HG03060 (cell line): ENCODE data around the gene ZFAND2A.
"Not testable (repeated sequence)": the region's sequence is repeated elsewhere in the genome, so short reads cannot be mapped to it uniquely, and the experiment has no call there.

ENCODE experiments used
- ATAC-seq: cut with Tn5 transposase; IDR thresholded peaks from one replicate; pipeline ENCODE4 v1.9.1; 2021; ENCODE audit warnings: low read depth, moderate number of reproducible peaks; ENCODE audit not compliant: unreplicated experiment

ZFAND2A gene

GRCh38 chr7:1159891-1160669 is at the start of gene ZFAND2A:
ZFAND2A (minus strand) TSS chr7:1160196; CDS start chr7:1158212, 1,984 bp downstream.
- peak; percentile 82 for ATAC-seq

- ATAC-seq, result no peak
Observed at GRCh38 chr7:1209097-1209496, 49.1 kb upstream of the ZFAND2A start.

GRCh38 chr7:1205742-1206141 is 45.7 kb upstream of the ZFAND2A start:
- ATAC-seq, result not testable (repeated sequence)

GRCh38 chr7:1204460-1205140 is 44.6 kb upstream of the ZFAND2A start:
- no peak for ATAC-seq

- not testable (repeated sequence) for ATAC-seq
Observed at GRCh38 chr7:1202914-1203313, 42.9 kb upstream of the ZFAND2A start.

- no peak for ATAC-seq
Observed at GRCh38 chr7:1201916-1202315, 41.9 kb upstream of the ZFAND2A start.

GRCh38 chr7:1200045-1200444 is 40.0 kb upstream of the ZFAND2A start:
- ATAC-seq, result no peak

- no peak for ATAC-seq
Observed at GRCh38 chr7:1197997-1198625, 38.1 kb upstream of the ZFAND2A start.

GRCh38 chr7:1196950-1197349 is 37.0 kb upstream of the ZFAND2A start:
- no peak for ATAC-seq

GRCh38 chr7:1196441-1196840 is 36.4 kb upstream of the ZFAND2A start:
- not testable (repeated sequence) for ATAC-seq

GRCh38 chr7:1193593-1194424 is 33.8 kb upstream of the ZFAND2A start:
- ATAC-seq, result no peak

GRCh38 chr7:1192171-1192676 is 32.2 kb upstream of the ZFAND2A start:
- ATAC-seq, result no peak

- no peak for ATAC-seq
Observed at GRCh38 chr7:1189986-1190772, 30.2 kb upstream of the ZFAND2A start.

- ATAC-seq, result no peak
Observed at GRCh38 chr7:1188720-1189294, 28.8 kb upstream of the ZFAND2A start.

- no peak for ATAC-seq
Observed at GRCh38 chr7:1187127-1187526, 27.1 kb upstream of the ZFAND2A start.

GRCh38 chr7:1181640-1182039 is 21.6 kb upstream of the ZFAND2A start:
- no peak for ATAC-seq

- ATAC-seq, result no peak
Observed at GRCh38 chr7:1181031-1181430, 21.0 kb upstream of the ZFAND2A start.

GRCh38 chr7:1176891-1177373 is 16.9 kb upstream of the ZFAND2A start:
- no peak for ATAC-seq
